ENCODE results near the gene ACER3.

Gene ACER3

DNA sequence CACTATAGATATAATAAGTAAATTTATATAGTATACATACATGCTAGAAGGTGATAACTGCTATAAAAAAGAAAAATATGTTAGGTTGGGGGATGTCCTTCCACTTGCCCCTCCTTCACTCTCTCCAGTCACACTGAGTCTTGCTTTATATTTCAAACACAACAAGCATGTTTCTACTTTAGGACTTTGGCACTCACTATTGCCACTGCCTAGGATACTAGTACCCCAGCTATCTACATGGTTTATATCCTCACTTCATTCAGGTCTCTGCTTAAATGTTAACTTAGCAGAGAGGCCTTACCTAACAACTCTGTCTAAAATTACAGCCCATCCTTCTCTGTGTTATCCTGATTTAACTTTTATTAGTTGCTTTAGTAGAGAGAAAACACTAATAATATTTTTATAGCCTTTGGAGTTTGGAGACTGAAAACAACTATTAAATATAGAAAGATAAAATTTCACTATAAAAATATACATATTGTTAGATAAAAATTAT, 134.4 kb downstream of the ACER3 start:
- Mint-ChIP-seq H3K27me3 (ENCODE audit: low read depth) (no peaks in the 10 kb centered on the region), H3K9me3 (no peaks in the 10 kb centered on the region), H3K4me3 (no peak overlapping the region), H3K27ac (no peak overlapping the region), H3K36me3 (ENCODE audit: low read depth) (peaks cover 10% of the 10 kb centered on the region), H3K4me1 (no peaks in the 10 kb centered on the region)
- TF ChIP-seq, protein P1, sequence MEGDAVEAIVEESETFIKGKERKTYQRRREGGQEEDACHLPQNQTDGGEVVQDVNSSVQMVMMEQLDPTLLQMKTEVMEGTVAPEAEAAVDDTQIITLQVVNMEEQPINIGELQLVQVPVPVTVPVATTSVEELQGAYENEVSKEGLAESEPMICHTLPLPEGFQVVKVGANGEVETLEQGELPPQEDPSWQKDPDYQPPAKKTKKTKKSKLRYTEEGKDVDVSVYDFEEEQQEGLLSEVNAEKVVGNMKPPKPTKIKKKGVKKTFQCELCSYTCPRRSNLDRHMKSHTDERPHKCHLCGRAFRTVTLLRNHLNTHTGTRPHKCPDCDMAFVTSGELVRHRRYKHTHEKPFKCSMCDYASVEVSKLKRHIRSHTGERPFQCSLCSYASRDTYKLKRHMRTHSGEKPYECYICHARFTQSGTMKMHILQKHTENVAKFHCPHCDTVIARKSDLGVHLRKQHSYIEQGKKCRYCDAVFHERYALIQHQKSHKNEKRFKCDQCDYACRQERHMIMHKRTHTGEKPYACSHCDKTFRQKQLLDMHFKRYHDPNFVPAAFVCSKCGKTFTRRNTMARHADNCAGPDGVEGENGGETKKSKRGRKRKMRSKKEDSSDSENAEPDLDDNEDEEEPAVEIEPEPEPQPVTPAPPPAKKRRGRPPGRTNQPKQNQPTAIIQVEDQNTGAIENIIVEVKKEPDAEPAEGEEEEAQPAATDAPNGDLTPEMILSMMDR (IDR thresholded peaks at IDR 0.05; ENCODE audit: unreplicated experiment in 3 of 3): no peak

DNA sequence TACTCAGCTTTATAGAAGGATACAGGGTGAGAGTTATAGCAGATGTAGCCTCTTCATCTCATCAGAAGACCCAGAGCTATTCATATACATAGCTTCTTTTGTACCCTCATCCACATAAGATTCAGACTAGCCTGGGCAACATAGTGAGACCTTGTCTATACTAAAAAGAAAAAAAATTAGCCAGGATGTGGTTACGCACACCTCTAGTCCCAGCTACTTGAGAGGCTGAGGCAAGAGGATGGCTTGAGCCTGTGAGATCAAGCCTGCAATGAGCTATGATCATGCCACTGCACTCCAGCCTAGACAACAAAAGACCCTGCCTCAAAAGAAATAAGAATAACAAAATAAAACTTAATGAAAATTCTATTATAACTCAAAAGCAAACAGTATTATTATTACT, 136.8 kb downstream of the ACER3 start:
- Mint-ChIP-seq H3K27me3 (ENCODE audit: low read depth) (no peaks in the 10 kb centered on the region), H3K4me1 (no peaks in the 10 kb centered on the region), H3K36me3 (ENCODE audit: low read depth) (peaks cover 10% of the 10 kb centered on the region), H3K9me3 (no peaks in the 10 kb centered on the region), H3K27ac (no peak overlapping the region), H3K4me3 (no peak overlapping the region)
- TF ChIP-seq, protein P1 (IDR thresholded peaks at IDR 0.05; ENCODE audit: unreplicated experiment in 3 of 3): no peak

DNA sequence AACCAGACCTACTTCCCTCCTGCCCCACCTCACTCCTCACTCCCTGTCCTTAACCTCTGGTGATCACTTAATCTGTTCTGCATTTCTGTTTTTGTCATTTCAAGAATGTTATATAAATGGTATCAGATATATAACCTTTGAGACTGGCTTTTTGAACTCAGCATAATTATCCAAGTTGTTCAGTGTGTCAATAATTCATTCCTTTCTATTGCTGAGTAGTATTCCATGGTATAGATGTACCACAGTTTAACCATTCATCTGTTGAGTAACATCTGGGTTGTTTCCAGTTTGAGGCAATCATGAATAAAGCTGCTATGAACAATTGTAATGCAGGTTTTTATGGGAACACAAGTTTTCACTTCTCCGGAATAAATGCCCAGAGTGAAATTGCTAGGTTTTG, 138.9 kb downstream of the ACER3 start:
- Mint-ChIP-seq H3K4me1 (no peaks in the 10 kb centered on the region), H3K4me3 (no peak overlapping the region), H3K27me3 (ENCODE audit: low read depth) (no peaks in the 10 kb centered on the region), H3K36me3 (ENCODE audit: low read depth) (peaks cover 21% of the 10 kb centered on the region), H3K27ac (no peak overlapping the region), H3K9me3 (peaks cover 7% of the 10 kb centered on the region)
- TF ChIP-seq, protein P1 (IDR thresholded peaks at IDR 0.05; ENCODE audit: unreplicated experiment in 3 of 3): no peak

DNA sequence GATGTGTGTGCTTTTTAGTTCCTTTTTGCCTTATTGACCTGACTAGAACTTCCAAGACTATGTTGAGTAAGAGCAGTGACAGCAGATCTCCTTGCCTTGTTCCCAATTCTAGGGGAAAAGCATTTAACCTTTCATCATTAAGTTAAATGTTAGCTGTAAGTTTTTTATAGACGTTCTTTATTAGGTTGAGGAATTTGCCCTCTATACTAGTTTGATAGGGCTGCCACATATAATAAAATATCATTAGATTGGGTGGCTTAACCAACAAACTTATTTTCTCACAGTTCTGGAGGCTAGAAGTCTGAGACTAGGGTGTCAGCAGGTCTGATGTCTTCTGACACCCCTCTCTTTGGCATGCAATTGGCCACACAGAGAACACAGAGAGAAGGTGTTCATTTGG, 140.9 kb downstream of the ACER3 start:
- Mint-ChIP-seq H3K9me3 (peaks cover 12% of the 10 kb centered on the region), H3K4me1 (no peaks in the 10 kb centered on the region), H3K27ac (no peak overlapping the region), H3K4me3 (no peak overlapping the region), H3K27me3 (ENCODE audit: low read depth) (no peaks in the 10 kb centered on the region), H3K36me3 (ENCODE audit: low read depth) (peaks cover 26% of the 10 kb centered on the region)
- TF ChIP-seq, protein P1 (IDR thresholded peaks at IDR 0.05; ENCODE audit: unreplicated experiment in 3 of 3): no peak

DNA sequence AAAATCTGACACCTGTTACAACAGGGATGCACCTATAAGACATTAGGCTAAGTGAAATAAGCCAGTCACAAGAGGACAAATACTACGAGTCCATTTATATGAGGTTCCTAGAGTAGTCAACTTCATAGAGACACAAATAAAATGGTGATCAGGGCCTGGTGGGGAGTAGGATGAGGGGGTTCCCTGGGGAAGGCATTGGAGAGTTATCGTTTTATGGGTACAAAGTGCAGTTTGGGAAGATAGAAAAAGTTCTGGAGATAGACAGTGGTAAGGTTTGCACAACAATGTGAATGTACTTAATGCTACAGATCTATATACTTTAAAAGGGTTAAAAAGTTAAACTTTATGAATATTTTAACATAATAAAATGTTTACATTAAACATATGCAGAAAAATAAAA, 142.1 kb downstream of the ACER3 start:
- Mint-ChIP-seq H3K4me3 (no peak overlapping the region), H3K36me3 (ENCODE audit: low read depth) (peaks cover 32% of the 10 kb centered on the region), H3K9me3 (peaks cover 13% of the 10 kb centered on the region), H3K4me1 (no peaks in the 10 kb centered on the region), H3K27me3 (ENCODE audit: low read depth) (no peaks in the 10 kb centered on the region), H3K27ac (no peak overlapping the region)
- TF ChIP-seq, protein P1 (IDR thresholded peaks at IDR 0.05; ENCODE audit: unreplicated experiment in 3 of 3): no peak

DNA sequence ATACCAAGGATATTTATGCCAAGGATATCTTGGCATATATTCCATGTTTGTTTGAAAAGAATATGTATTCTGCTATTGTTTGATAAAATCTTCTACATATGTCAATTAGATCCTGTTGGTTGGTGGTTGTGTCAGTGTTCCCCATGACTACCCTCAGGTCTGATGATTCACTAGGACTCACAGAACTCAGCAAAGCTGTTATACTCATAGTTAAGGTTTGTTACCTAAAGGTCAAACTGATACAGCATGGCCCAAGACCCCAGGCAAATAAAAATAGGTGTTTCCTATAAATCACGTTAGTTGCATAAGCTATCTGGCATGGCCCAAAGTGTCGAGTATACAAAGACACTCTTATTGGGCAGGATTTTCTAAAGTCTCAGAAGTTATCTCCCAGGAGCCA, 143.2 kb downstream of the ACER3 start:
- Mint-ChIP-seq H3K36me3 (ENCODE audit: low read depth) (peaks cover 26% of the 10 kb centered on the region), H3K4me3 (no peak overlapping the region), H3K9me3 (peaks cover 13% of the 10 kb centered on the region), H3K27me3 (ENCODE audit: low read depth) (no peaks in the 10 kb centered on the region), H3K4me1 (no peaks in the 10 kb centered on the region), H3K27ac (no peak overlapping the region)
- TF ChIP-seq, protein P1 (IDR thresholded peaks at IDR 0.05; ENCODE audit: unreplicated experiment in 3 of 3): no peak

Data from nephron (organoid).